Sigmoid colon (tissue), 4 donors: ENCODE results near the gene PDE1A.

Experiments used
- CTCF ChIP-seq, 4 experiments: fragments of 450-650 bp in 3 of 4; fragments of 200-600 bp in 1 of 4; IDR thresholded peaks; one replicate each; pipeline ENCODE4 v1.5.1; 2016 to 2019; ENCODE audit warnings: antibody characterized with exemption in 4 of 4, mild to moderate bottlenecking in 3 of 4, moderate library complexity in 2 of 4
- POLR2A ChIP-seq, 2 donors: fragments of 450-650 bp; IDR thresholded peaks; one replicate each; pipeline ENCODE4 v1.6.1; 2016; ENCODE audit warnings: antibody characterized with exemption in 2 of 2, mild to moderate bottlenecking in 2 of 2, moderate library complexity in 2 of 2
- POLR2AphosphoS5 ChIP-seq, 4 donors: sonication (generic); formaldehyde crosslinking; IDR thresholded peaks; one replicate each; pipeline ENCODE4 v1.6.1; 2017; ENCODE audit warnings: antibody characterized with exemption in 4 of 4

DNA sequence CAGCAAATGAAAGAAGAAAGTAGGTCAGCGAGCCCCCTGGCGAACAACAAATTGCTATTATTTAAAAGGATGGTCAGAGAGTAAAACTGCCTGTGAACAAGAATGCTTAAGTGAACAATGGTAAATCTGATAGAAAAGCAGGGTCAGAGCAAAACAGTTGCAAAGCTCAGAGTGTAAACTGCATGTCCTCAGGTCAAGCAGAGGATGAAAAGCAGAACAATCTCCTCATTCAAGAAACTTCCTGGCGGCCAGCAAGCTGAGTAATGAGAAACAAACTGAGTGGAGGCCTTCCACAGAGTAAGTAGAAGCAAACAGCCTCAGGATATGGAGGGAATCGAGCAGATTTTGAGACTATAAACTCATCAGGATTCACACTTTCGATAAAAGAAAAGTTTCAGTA, 323.3 kb downstream of the PDE1A start:
- TF ChIP-seq CTCF (IDR thresholded peaks at IDR 0.05): no peak
- TF ChIP-seq POLR2AphosphoS5 (IDR thresholded peaks at IDR 0.05): no peak
- TF ChIP-seq POLR2A (IDR thresholded peaks at IDR 0.05): no peak
